HepG2 (cell line): ENCODE data around the gene SNRNP48. TPM values are rescaled to one million over a fixed set of nuclear protein-coding genes. Genes with fewer than 3 reads are reported as not detected.
A peak's percentile ranks its signal among the peaks of the same experiment; 100 is the strongest.

Source experiments
- ARNT2 ChIP-seq: sonication (generic); formaldehyde crosslinking; IDR thresholded peaks from 2 replicates; pipeline ENCODE4 v1.8.0; 2022; ENCODE audit warnings: mild to moderate bottlenecking, low read depth, missing genetic modification reagents, moderate library complexity
- HOXA9 ChIP-seq: sonication (generic); formaldehyde crosslinking; IDR thresholded peaks from 2 replicates; pipeline ENCODE4 v1.8.1; 2022; ENCODE audit warnings: missing genetic modification reagents, mild to moderate bottlenecking, moderate library complexity, borderline replicate concordance
- MEF2D ChIP-seq: sonication (generic); formaldehyde crosslinking; IDR thresholded peaks from 2 replicates; pipeline ENCODE4 v1.5.1; 2020; ENCODE audit warnings: mild to moderate bottlenecking, missing genetic modification reagents
- MZF1 ChIP-seq: sonication (generic); formaldehyde crosslinking; IDR thresholded peaks from 2 replicates; pipeline ENCODE4 v1.8.1; 2023; ENCODE audit warnings: mild to moderate bottlenecking, missing genetic modification reagents, borderline replicate concordance
- PCBP2 ChIP-seq: fragments of 200-400 bp; formaldehyde crosslinking; optimal IDR thresholded peaks from 2 replicates; pipeline ENCODE3; 2018; ENCODE audit warnings: low read length, low read depth; ENCODE audit not compliant: poor library complexity, severe bottlenecking
- TBP ChIP-seq: sonication (generic); formaldehyde crosslinking; IDR thresholded peaks from 2 replicates; pipeline ENCODE4 v1.5.0; 2020; ENCODE audit warnings: missing genetic modification reagents
- TSC22D2 ChIP-seq: sonication (generic); formaldehyde crosslinking; IDR thresholded peaks from 2 replicates; pipeline ENCODE4 v1.5.1; 2020; ENCODE audit warnings: missing genetic modification reagents, mild to moderate bottlenecking, borderline replicate concordance
- ZBTB7A ChIP-seq: sonication (generic); formaldehyde crosslinking; IDR thresholded peaks from 2 replicates; pipeline ENCODE4 v1.8.0; 2022; ENCODE audit warnings: mild to moderate bottlenecking, missing genetic modification reagents
- ZKSCAN1 ChIP-seq: fragments of 150-350 bp; IDR thresholded peaks from 2 replicates; pipeline ENCODE4 v1.6.1; 2014; ENCODE audit warnings: low read length
- ZNF138 ChIP-seq: sonication (generic); formaldehyde crosslinking; IDR thresholded peaks from 2 replicates; pipeline ENCODE4 v1.5.0; 2020; ENCODE audit warnings: mild to moderate bottlenecking, low read depth, missing genetic modification reagents
- ZNF446 ChIP-seq: sonication (generic); formaldehyde crosslinking; IDR thresholded peaks from 2 replicates; pipeline ENCODE4 v1.5.0; 2020; ENCODE audit warnings: mild to moderate bottlenecking, missing genetic modification reagents
- ZNF564 ChIP-seq: sonication (generic); formaldehyde crosslinking; IDR thresholded peaks from 2 replicates; pipeline ENCODE4 v1.8.1; 2023; ENCODE audit warnings: mild to moderate bottlenecking, missing genetic modification reagents
- ZSCAN9 ChIP-seq: IDR thresholded peaks from 2 replicates; pipeline ENCODE4 v1.6.1; 2016; ENCODE audit warnings: borderline replicate concordance
- polyA plus RNA-seq, 8 experiments: library from polyadenylated mRNA; depleted of rRNA in 3 of 8; stranded (reverse) in 7 of 8; unstranded in 1 of 8; fragments of >200 nt; fragmentation: Illumina TruSeq in 4 of 8; extraction: Trizol in 4 of 8; gene quantifications; 2 replicates each; pipeline versions ENCODE4 v1.2.1 to v1.2.3, GENCODE V29; 2011 to 2016; ENCODE audit warnings: low read depth in 4 of 8, missing spikeins in 1 of 8, mixed read lengths in 1 of 8; ENCODE audit not compliant: insufficient read depth in 1 of 8
- total RNA-seq, 5 experiments: library from RNA; depleted of rRNA; stranded (reverse); fragments of >200 nt; fragmentation: Illumina TruSeq; extraction: Trizol; gene quantifications; 2 replicates each; pipeline ENCODE4 v1.2.3, GENCODE V29; 2016; ENCODE audit warnings: low read depth in 1 of 5
- TF ChIP-seq, protein P1 (sequence below): sonication (generic); formaldehyde crosslinking; IDR thresholded peaks from 2 replicates; pipeline ENCODE4 v1.8.0; 2022; ENCODE audit warnings: mild to moderate bottlenecking, missing genetic modification reagents, moderate library complexity
- TF ChIP-seq, protein P2 (sequence below): sonication (generic); formaldehyde crosslinking; IDR thresholded peaks from 2 replicates; pipeline ENCODE4 v1.4.0; 2020; ENCODE audit warnings: mild to moderate bottlenecking, missing genetic modification reagents
- TF ChIP-seq, protein P3 (sequence below): IDR thresholded peaks from 2 replicates; pipeline ENCODE4 v1.6.1; 2012; ENCODE audit warnings: inconsistent platforms
- TF ChIP-seq, protein P4 (sequence below): IDR thresholded peaks from 2 replicates; pipeline ENCODE4 v1.6.1; 2012; ENCODE audit warnings: low read depth, low read length, improper control_type of control experiment
- TF ChIP-seq, protein P5 (sequence below), 2 experiments: fragments of 450-650 bp in 1 of 2; sonication (generic) in 1 of 2; formaldehyde crosslinking; IDR thresholded peaks; 2 replicates each; pipeline versions ENCODE4 v1.5.0 to v1.8.0; 2020 to 2022; ENCODE audit warnings: mild to moderate bottlenecking in 1 of 2, missing genetic modification reagents in 1 of 2
- TF ChIP-seq, protein P6 (sequence below): sonication (generic); formaldehyde crosslinking; IDR thresholded peaks from 2 replicates; pipeline ENCODE4 v1.4.0; 2020; ENCODE audit warnings: mild to moderate bottlenecking, missing genetic modification reagents

The SNRNP48 gene
- total and polyA plus RNA-seq, 2 of the 13 experiments (the other 11 are each of a cell fraction or from before 2014, with no cell fraction given), result 17.5 to 47.5 TPM

DNA sequence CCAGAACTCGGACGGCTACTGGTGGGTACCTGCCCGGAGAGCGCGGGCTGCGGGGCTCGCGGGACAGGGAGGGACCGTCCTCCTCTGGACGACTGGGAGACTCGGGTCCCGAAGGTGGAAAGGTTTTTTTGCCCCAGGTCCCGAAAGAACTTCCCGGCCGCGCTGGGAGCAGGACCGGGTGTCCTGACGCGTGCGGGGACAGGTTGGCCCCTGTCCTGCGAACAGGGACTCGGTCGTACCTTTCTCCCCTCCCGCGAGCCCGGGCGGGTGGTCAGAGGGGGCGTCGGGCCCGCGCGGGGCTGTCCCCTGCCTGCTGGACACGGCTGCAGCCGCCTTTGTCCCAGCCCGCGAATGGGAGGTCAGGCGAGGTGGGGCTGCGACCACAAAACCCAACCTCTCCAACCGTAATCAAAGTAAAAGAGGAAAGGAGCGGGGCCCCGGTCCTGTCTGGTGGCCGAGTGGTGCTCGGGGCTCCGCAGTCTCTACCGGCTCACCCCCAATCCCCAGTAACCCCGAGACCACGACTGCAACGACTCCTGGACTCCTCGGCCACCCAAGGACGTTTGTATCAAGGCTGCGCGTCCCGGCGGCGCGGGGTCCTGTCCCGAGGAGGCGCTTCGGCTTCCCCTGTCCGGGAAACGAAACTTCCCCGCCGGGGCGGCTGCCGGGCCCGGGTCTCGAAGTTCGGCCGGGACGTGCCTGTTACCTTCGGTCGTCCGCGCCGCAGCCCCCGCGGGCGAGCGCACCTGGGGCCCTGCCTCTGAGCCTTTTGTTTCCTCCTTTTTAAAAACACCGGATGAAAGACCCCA, 47.7 kb upstream of the SNRNP48 start (continued):
- TF ChIP-seq, protein P1, sequence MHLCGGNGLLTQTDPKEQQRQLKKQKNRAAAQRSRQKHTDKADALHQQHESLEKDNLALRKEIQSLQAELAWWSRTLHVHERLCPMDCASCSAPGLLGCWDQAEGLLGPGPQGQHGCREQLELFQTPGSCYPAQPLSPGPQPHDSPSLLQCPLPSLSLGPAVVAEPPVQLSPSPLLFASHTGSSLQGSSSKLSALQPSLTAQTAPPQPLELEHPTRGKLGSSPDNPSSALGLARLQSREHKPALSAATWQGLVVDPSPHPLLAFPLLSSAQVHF, result 0 out of 2 replicates have a peak, but pooled peaks have one; percentile 85
- TF ChIP-seq PCBP2, result no peak
- TF ChIP-seq, protein P2, sequence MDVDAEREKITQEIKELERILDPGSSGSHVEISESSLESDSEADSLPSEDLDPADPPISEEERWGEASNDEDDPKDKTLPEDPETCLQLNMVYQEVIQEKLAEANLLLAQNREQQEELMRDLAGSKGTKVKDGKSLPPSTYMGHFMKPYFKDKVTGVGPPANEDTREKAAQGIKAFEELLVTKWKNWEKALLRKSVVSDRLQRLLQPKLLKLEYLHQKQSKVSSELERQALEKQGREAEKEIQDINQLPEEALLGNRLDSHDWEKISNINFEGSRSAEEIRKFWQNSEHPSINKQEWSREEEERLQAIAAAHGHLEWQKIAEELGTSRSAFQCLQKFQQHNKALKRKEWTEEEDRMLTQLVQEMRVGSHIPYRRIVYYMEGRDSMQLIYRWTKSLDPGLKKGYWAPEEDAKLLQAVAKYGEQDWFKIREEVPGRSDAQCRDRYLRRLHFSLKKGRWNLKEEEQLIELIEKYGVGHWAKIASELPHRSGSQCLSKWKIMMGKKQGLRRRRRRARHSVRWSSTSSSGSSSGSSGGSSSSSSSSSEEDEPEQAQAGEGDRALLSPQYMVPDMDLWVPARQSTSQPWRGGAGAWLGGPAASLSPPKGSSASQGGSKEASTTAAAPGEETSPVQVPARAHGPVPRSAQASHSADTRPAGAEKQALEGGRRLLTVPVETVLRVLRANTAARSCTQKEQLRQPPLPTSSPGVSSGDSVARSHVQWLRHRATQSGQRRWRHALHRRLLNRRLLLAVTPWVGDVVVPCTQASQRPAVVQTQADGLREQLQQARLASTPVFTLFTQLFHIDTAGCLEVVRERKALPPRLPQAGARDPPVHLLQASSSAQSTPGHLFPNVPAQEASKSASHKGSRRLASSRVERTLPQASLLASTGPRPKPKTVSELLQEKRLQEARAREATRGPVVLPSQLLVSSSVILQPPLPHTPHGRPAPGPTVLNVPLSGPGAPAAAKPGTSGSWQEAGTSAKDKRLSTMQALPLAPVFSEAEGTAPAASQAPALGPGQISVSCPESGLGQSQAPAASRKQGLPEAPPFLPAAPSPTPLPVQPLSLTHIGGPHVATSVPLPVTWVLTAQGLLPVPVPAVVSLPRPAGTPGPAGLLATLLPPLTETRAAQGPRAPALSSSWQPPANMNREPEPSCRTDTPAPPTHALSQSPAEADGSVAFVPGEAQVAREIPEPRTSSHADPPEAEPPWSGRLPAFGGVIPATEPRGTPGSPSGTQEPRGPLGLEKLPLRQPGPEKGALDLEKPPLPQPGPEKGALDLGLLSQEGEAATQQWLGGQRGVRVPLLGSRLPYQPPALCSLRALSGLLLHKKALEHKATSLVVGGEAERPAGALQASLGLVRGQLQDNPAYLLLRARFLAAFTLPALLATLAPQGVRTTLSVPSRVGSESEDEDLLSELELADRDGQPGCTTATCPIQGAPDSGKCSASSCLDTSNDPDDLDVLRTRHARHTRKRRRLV, result 0 out of 2 replicates have a peak, but pooled peaks have one; percentile 37
- TF ChIP-seq ZNF564 (CRISPR knock-in tag), result peak; percentile 9; the same call in 1 of the 2 replicates
- TF ChIP-seq HOXA9 (CRISPR knock-in tag), result peak; percentile 94
- 0 out of 2 replicates have a peak, but pooled peaks have one; percentile 10 for TF ChIP-seq ZBTB7A
- TF ChIP-seq, protein P3, sequence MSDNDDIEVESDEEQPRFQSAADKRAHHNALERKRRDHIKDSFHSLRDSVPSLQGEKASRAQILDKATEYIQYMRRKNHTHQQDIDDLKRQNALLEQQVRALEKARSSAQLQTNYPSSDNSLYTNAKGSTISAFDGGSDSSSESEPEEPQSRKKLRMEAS, result peak; percentile 3; the same call in 1 of the 2 replicates
- peak; percentile 38; the same call in 1 of the 2 replicates for TF ChIP-seq ARNT2
- TF ChIP-seq, protein P4, sequence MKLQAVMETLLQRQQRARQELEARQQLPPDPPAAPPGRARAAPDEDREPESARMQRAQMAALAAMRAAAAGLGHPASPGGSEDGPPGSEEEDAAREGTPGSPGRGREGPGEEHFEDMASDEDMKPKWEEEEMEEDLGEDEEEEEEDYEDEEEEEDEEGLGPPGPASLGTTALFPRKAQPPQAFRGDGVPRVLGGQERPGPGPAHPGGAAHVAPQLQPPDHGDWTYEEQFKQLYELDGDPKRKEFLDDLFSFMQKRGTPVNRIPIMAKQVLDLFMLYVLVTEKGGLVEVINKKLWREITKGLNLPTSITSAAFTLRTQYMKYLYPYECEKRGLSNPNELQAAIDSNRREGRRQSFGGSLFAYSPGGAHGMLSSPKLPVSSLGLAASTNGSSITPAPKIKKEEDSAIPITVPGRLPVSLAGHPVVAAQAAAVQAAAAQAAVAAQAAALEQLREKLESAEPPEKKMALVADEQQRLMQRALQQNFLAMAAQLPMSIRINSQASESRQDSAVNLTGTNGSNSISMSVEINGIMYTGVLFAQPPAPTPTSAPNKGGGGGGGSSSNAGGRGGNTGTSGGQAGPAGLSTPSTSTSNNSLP, result no peak
- 0 out of 2 replicates have a peak, but pooled peaks have one; percentile 26 for TF ChIP-seq MEF2D (CRISPR knock-in tag)
- TF ChIP-seq TSC22D2, result no peak
- no peak for TF ChIP-seq ZKSCAN1
- TF ChIP-seq ZNF138 (CRISPR knock-in tag), result peak; percentile 72
- TF ChIP-seq, protein P5, sequence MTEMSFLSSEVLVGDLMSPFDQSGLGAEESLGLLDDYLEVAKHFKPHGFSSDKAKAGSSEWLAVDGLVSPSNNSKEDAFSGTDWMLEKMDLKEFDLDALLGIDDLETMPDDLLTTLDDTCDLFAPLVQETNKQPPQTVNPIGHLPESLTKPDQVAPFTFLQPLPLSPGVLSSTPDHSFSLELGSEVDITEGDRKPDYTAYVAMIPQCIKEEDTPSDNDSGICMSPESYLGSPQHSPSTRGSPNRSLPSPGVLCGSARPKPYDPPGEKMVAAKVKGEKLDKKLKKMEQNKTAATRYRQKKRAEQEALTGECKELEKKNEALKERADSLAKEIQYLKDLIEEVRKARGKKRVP (CRISPR knock-in tag; IDR thresholded peaks at IDR 0.05), result peak in 1 of 2 experiments; percentile 35; a peak in 1 of 4 replicates
- no peak; the same call in 1 of the 2 replicates for TF ChIP-seq ZSCAN9
- TF ChIP-seq TBP (CRISPR knock-in tag), result no peak
- no peak for TF ChIP-seq ZNF446 (CRISPR knock-in tag)
- TF ChIP-seq, protein P6, sequence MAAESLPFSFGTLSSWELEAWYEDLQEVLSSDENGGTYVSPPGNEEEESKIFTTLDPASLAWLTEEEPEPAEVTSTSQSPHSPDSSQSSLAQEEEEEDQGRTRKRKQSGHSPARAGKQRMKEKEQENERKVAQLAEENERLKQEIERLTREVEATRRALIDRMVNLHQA (CRISPR knock-in tag), result no peak
- 0 out of 2 replicates have a peak, but pooled peaks have one; percentile 20 for TF ChIP-seq MZF1 (CRISPR knock-in tag)
